Measurements from ENCODE around the gene NINJ2.

The NINJ2 gene

DNA sequence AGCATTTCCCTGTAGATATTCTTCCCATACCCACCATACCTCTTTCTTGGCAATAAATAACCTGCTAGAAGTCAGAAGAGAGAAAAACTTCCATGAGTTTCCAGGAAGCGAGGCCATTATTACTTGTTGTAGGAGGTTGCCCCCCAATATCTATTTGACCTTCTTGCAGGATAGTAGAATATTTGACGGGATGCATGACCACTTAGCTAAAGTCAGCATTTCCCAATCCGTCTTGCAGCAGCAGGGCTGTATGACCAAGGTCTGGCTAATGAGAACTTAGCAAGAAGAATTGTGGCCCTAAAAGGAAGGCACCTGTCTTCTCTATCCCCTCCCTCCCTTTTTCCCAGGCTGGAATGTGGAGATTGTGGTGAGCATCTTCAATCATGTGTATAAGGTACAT is 51.5 kb downstream of the NINJ2 start:
- no peak for DNase-seq

DNA sequence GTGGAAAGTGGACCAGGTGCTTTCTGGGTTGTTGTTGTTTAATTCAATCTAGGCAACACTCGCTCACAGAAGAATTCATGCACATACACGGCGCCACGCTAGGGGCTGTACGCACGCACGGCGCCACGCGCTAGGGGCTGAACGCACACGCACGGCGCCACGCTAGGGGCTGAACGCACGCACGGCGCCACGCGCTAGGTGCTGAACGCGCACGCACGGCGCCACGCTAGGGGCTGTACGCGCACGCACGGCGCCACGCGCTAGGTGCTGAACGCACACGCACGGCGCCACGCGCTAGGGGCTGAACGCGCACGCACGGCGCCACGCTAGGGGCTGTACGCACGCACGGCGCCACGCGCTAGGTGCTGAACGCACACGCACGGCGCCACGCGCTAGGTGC is 54.3 kb downstream of the NINJ2 start:
- no peak for DNase-seq

DNA sequence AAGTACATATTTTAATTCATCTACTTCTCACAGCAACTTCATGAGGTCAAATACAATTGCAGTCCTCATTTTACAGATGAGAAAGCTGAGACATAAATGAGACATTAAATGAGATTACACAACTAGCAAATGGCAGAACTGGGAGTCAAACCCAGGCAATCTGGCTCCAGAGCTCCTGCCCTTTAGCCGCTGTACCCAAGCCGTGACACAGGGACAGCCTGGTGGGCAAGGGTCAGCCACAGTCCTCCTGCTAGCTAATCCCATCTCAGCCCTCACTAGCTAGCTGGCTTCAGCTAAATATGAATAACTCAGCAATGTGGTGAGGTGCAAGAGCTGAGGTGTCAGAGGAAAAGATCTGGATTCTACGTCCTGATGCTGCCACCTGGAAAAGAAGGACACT is 54.8 kb downstream of the NINJ2 start:
- no peak for DNase-seq

DNA sequence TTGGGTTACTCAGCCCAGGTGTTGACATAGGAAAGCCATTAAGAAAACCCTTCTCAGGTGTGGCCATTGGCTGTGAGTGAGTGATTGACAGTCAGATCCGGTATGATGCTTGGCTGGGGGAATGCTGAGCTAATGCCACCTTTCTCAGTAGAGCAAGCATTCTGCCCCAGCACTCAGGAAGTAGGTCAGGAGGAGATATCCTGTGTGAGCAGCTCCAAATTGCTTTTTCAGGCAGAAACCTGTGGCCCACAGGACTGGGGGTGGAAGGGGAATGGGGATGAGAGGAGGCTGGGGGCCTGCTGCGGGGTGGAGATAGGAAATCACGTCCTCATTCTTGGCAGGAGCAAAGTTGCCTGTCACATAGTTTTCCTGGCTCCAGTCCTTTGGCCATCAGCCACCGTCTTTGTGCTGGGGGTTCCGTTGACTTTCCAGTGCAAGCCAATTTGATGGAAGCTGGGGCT is 55.7 kb downstream of the NINJ2 start:
- no peak for DNase-seq

DNA sequence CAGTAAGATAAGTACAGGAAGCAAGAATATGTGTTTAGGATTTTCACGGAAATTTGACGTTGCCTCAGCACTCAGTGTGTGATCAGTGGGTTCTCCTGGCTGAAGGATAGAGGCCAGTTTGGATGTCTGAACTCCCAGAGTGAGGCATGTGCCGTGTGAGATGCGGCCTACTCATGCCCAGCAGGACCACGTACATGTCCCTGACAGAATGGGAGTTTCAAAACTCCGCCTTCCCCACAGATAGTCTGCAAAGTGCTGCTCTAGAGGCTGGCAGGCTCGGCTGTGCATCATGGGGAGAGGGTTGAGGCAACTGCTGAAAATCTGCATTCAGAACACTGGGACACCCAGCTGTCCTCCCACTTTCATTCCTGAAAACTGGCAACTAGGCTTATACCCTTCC is 58.3 kb downstream of the NINJ2 start:
- DNase-seq = no peak

DNA sequence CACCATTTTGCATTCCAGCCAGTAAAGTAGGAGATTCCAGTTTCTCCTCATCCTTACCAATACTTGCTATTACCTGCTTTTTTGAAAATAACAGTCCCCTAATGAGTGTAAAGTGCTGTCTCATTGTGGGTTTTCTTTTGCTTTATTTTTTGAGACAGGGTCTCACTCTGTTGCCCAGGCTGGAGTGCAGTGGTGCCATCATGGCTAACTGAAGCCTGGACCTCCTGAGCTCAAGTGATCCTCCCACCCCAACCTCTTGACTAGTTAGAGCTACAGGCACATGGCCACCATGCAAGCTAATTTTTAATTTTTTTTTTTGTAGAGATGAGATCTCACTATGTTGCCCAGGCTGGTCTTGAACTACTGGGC is 60.6 kb downstream of the NINJ2 start:
- no peak for DNase-seq

DNA sequence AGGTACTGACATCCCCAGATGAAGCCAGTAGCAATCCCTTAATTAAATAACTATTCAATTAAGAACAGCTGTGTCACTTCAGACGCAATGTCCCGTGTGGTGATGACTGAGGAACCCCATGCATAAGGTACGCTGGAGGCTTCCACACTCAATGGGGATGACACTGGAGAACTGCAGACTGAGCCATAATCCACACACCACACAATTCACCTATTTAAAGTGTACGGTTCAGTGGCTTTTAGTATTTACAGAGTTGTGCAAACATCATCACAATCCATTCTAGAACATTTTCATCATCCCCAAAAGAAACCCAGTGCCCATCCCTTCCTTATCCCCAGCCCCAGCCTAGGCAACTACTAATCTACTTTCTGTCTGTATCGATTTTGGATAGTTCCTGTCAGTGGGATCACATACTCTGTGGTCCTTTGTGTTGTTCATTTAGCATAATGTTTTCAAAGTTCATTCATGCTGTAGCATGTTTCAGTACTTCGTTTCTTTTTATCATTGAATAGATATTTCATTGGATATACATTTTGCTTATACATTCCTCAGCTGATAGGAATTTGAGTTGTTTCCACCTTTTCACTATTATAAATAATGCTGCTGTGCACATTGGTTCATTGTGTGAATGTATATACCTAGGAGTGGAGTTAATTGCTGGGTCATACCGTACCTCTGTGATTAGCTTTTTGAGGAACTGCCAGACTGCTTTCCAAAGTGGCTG is 61.1 kb downstream of the NINJ2 start:
- DNase-seq = no peak

DNA sequence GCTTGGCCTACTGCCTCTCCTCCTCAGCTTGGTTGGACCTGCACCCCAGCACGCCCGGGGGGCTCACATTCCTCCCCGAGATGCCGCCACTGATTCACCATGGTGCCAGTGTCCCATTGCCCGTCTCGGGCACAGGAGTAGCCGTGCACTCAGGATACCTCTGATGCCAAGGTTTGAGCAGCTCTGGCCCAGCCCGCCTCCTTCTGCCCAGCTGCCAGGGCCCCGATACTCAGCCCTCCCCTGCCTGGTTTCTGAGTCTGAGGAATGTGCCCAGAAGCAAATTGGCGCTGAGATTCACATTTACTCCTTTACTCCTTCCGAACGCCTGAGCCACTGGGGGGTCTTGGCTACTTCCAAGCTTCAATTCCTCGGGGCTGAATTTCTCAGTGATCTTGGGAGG is 63.5 kb downstream of the NINJ2 start:
- no peak for DNase-seq

DNA sequence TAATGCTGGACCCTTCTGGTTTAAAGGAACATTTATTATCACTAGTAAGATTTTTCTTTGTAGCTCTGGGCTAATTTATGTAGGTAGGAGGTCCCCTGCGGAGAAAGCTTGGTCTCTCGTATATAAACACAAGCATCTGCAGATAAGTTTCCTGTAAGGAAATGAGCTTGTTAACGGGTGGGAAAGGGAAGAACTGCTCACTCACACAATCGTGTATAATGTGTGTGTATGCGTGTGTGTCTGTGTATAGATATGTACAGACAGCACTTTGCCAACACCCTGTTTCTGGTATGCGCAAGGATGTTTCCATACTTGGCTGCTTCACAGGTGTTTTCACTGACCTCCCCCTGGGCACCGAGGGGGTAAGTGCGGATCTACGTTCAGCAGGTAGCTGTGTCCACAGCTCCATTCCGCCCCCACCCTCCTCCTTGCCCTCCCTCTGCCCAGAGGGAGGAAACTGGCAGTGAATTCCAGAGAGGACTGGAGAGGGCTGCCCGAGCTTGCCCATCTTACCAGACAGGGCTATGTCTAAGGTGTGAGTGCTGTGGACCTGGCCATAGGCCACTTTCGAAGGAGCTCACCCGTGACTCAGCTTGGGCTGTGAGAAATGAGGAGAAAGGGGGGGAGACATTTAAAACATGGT is 65.2 kb downstream of the NINJ2 start:
- no peak for DNase-seq

DNA sequence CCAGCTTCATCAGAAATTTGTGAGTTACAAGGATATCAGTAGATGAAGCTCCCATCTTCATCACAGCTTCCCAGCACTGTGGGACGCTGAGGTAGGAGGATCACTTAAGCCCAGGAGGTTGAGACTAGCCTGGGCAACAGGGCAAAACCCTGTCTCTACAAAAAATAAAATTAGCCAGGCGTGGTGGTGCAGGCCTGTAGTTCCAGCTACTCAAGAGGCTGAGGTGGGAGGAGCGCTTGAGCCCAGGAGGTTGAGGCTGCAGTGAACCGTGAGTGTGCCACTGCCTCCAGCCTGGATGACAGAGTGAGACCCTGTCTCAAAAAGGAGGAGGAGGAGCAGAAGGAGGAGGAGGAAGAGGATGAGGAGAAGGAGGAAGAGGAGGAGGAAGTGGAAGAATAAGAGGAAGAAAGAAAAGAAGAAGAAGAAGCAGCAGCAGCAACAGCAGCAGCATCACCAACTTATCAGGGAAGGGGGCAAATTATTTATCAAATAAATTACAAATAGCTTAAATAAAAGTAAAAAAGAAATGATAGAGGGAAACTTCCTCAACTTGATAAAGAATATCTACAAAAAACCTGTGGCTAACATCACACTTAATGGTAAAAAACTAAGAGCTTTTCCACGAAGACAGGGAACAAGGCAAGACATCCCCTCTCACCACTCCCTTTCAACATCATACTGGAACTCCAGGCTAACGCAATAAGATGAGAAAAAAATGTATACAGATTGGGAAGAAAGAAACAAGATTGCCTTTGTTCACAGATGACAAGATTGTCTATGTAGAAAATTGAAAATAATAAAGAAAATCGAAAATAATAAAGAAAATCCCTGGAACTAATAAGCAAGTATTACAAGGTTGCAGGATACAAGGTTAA is 69.6 kb downstream of the NINJ2 start:
- DNase-seq = no peak

DNA sequence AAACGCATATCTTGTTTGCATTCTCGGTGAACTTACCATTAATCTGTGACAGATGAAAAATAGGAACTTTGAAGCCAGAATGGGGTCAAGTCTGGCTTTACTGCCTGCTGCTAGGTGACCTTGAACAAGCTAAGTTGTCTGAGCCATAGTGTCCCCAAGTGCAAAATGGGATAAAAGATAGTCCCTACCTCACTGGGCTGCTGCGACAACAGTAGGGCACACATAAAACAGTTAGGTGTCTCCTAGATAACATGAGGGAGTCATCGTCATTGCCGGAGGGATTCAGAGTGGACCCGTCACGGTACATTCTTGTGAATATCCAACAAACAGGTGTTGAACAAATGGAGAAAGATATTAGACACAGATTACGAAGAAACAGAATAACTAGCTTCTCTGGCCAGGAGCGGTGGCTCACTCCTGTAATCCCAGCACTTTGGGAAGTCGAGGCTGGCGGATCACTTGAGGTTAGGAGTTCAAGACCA is 71.2 kb downstream of the NINJ2 start:
- DNase-seq = no peak

DNA sequence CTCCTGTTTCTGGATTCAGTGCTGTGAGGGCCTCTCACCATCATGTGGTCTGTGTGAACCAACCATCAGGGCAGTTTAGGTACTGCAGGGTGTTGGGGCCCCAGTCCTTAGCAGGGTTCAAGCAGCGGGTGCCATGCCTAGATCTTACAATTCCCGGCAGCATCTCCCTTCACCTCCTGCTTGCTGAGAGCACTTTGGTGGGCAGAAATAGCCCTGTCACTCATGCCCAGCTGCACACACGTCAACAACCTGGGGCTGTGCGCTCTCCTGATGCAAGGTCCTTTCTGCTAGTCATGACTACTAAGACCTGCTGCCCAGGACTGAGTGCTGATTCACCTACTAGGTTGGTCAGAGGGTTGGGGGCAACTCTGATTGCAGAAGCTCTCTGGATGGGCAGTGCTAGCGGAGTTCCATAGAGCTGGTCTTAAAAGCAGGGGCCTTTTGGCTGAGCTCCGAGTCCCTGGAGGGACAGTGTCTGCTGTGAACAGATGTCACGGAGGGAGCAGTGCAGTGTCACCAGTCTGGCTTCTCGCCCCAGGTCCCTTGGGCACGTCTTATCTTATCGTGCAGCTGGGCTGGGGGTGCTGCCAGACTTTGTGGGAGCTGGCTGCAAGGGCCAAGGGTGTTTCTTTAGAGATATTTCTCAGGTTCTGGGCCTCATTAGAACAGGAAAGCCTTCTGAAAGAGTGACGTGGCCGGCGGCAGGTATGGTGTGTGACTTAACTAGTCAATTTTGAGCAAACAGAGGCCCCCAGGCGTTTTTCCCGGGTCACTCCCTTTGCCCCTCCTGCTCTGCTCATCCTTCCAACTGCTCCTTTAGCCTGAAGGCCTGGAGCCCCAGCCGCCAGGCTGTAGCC is 71.8 kb downstream of the NINJ2 start:
- DNase-seq = no peak

DNA sequence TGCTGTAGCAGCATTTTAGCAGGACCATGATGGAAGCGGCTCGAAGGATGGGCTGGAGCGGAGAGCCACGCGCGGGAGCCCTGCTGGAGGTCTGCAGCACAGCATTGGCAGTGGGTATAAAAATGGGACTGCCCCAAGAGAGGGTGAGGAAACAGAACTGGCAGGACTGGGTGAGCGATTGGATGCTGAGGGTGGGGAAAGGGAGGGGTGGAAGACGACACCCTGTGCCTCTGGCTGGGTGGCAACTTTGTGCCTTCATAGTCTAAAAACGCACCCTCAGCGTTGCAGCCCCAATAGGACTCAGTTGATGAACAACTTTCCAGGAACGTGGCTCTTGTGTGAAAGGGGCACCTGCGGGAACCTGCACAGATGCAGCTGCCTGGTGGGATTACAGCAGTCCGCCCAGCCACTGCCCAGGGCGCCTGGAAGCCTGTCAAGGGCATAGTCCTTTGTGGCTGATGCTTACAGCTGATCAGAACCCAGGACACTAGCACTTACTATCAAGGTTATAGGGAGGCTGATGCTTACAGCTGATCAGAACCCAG is 73.0 kb downstream of the NINJ2 start:
- no peak for DNase-seq

DNA sequence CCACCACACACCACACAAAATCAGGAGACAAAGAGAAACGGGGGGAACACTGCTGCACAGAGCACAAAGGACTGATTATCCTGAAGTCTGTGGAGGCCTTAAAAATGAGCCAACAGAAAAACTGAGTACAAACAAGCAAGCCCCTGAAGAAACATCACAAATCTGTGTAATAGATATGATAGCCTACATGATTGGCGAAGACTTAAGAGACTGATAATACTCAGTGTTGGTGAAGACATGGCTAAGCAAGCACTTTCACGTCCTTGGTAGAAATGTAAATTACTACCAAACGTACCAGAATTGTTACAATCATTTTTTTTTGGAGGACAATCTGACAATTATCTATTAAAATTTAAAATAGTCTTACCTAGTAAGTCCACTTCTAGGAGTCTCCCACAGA is 74.6 kb downstream of the NINJ2 start:
- DNase-seq = no peak

DNA sequence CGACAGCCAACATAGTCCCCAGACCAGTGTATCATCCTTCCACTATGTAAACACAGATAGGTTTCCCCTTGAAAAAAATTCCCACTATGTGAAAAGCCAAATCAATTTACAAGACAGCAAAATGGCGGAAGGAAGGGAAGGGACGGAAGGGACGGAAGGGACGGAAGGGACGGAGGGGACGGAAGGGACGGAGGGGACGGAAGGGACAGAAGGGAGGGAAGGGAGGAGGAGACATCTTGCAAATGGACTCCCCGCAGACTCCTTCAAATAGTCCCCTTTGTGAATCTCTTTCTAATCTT is 75.3 kb downstream of the NINJ2 start:
- no peak for DNase-seq

DNA sequence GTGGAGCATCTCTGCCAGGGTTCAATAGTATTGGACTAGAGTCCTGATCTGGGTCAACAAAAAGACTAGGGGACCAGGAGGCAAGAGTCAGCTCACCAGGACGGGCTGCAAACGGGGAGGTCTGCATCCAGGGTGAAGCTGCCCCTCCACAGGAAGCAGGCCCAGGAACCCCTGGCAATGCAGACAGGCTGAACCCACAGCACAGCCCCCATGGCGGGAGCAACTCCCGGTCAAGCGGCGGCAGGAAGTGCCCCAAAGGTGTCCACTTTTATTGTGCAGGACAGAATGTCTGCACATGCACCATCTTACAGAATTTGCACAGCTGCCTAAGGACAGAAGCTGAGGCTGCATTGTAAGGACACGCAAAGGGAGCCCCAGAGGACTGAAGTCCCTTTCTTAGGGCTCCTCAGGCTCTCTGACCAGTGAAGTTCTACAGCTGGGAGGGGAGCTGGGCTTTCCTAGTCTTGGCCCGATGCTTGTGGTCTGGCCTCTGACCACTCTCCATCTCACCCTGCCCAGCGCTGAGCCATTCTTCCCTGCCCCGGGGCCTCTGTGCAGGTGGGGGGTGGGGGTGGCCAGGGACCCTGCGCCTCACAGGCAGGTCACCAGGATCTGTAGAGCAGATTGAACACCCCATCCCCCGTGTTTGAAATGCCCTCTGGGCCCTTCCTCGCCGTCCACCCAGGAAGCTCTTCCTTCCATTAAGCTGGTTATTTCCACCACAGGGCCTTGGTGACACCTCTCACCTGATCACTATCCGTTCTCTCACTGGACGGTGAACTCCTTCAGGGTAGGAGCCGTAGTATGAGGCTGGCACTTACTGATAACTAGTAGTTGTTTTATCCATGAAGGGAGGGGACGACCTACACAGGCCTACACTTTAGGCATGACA is 75.9 kb downstream of the NINJ2 start:
- DNase-seq = no peak

DNA sequence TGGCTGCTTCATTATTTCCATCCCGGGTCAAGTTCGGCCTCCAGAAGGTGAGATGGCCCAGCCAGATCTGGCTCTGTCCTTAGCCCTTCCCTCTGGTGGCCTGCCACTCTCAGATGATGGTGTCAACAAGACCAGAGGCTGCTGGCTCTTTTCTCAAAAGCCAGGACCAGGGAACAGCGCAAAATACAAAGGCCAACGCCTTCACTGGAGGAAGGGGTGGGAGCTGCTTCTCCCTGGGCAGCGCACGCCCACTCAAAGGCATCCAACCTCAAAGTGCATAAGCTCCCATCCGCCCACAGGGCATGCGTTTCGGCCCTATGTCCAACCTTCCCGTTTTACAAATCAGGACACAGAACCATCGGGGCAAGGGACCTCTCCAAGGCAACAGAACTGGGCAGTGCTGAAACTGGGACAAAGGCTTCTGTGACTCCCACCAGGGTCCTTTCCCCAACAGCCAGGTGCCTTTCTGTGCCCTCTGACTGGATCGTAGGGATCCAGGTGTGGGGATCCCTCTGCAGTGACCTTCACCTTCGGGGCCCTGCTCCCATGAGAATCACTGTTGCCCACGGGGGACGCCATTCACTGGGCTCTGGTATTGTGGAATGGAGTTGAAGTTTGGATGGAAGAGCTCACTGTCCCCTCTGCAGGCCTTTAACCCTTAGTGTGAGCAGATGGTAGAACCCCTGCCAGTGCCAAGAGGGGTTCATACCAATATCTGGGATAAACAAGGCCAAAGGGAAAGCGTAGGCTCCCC is 76.8 kb downstream of the NINJ2 start:
- DNase-seq = no peak

DNA sequence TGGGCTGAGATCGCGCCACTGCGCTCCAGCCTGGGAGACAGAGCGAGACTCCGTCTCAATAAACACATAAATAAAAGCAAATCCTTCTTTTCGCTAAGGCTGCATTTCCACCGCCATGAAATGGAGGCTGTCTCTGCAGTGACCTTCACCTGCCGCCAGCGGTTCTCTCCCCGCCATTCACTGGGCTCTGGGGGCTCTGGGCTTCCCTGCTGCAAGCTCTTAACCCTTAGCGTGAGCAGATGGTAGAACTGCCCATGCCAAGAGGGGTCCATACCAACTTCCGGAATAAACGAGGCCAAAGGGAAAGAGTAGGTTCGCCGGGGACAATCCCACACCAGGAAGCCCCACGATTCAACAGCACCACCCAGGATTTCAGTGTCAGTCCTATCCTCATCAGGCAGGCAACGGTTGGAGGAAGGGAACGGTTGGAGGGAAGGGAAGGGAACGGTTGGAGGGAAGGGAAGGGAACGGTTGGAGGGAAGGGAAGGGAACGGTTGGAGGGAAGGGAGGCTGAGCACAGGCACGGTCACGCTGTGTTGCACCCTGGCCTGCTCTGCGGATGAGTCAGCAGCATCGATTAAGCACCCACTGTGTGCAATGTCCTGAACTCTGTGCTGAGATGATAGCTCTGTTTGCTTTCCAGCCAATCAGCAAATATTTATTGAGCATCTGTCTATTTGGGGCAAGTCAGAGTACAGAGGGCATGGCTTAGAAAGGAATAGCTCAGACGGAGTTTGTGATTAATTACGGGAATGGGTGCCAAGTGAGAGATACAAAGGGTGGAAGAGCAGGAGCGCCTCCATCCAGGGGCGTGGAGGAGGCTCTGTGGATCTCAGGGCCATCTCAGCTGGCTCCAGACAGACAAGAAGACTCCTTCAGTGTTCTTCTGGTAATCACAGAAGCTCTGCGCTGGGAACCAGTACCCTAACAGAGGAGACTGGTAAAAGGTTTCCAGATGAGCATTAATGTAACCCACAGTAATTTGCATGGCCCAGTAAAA is 77.9 kb downstream of the NINJ2 start:
- no peak for DNase-seq

DNA sequence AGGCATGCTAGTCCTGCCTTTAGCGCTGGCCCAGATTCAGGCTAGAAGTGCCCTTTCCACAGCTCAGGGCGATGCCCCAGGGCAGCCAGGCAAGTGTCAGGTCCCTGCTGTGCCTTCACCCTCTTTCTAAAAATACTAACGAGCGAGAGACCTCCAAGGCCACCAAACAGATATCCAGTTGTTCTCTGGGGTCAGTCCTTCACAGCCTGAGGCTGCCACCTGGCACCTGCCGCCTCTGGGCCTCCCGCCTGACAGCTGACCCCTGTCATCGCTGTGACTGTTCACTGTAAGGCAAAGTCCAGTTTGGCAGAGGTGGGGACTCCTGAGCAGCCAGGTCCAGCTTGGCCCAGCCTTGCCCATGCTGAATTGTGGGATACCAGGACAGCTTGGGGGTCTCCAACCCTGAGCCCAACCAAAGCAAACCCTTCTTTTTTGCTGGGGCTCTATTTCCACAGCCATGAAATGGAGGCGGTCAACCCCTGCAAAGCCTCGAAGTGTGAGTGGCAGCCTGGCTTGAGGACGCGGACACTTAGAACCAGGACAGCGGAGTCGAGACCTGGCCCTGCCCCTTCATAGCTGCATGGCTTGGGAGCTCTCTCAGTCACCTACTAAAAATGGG is 79.9 kb downstream of the NINJ2 start:
- no peak for DNase-seq
